ENCODE data around the gene TOPBP1. TPM values are rescaled to one million over a fixed set of nuclear protein-coding genes. Genes with fewer than 3 reads are reported as not detected.
A peak's percentile ranks its signal among the peaks of the same experiment; 100 is the strongest.

Gene TOPBP1
- total and polyA plus RNA-seq, 9 of the 15 experiments (the other 6 are each of a cell fraction or from before 2014, with no cell fraction given) = 16.6 to 77.6 (median 58.2) TPM

- TF ChIP-seq ZBTB40 (IDR thresholded peaks at IDR 0.05) (no peak), ZBTB40 (CRISPR knock-in tag; IDR thresholded peaks at IDR 0.05) (no peak), ZKSCAN3 (CRISPR knock-in tag; IDR thresholded peaks at IDR 0.05) (no peak), ZNF197 (CRISPR knock-in tag; IDR thresholded peaks at IDR 0.05; ENCODE audit: low read depth) (no peak), SPI1 (IDR thresholded peaks at IDR 0.05; ENCODE audit: borderline replicate concordance, low read depth, low read length) (no peak), CXXC5 (CRISPR knock-in tag; IDR thresholded peaks at IDR 0.05) (peak; percentile 49), GABPA (tag; conservative IDR thresholded peaks at IDR 0.05; ENCODE audit: low read depth) (no peak; the same call in 1 of the 2 replicates), HMG20A (CRISPR knock-in tag; conservative IDR thresholded peaks at IDR 0.05) (no peak), ZNF609 (CRISPR knock-in tag; IDR thresholded peaks at IDR 0.05; ENCODE audit: borderline replicate concordance) (no peak), TARDBP (IDR thresholded peaks at IDR 0.05) (no peak), ZNF764 (CRISPR knock-in tag; IDR thresholded peaks at IDR 0.05; ENCODE audit: low read depth) (no peak), BCOR (IDR thresholded peaks at IDR 0.05) (no peak), POLR2G (IDR thresholded peaks at IDR 0.05; ENCODE audit: low read depth, low read length) (peak; percentile 84)
- TF ChIP-seq, protein P1, sequence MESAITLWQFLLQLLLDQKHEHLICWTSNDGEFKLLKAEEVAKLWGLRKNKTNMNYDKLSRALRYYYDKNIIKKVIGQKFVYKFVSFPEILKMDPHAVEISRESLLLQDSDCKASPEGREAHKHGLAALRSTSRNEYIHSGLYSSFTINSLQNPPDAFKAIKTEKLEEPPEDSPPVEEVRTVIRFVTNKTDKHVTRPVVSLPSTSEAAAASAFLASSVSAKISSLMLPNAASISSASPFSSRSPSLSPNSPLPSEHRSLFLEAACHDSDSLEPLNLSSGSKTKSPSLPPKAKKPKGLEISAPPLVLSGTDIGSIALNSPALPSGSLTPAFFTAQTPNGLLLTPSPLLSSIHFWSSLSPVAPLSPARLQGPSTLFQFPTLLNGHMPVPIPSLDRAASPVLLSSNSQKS (CRISPR knock-in tag; IDR thresholded peaks at IDR 0.05) = no peak
Measured at GRCh38 chr3:133573629-133574194, 88.0 kb downstream of the TOPBP1 start, which contains the start of gene CDV3 (continued).
